Transverse colon (tissue), 4 donors: ENCODE results near the gene HSF2BP.

Experiments used
- CTCF ChIP-seq, 5 experiments: fragments of 200-600 bp in 3 of 5; fragments of 450-650 bp in 2 of 5; sonication (generic) in 3 of 5; IDR thresholded peaks; 1 replicate in 2 of 5; 2 replicates in 3 of 5; pipeline ENCODE4 v1.5.1; 2016 to 2017; ENCODE audit warnings: antibody characterized with exemption in 5 of 5, inconsistent platforms in 3 of 5, mild to moderate bottlenecking in 2 of 5, moderate library complexity in 1 of 5
- EP300 ChIP-seq: sonication (generic); formaldehyde crosslinking; IDR thresholded peaks from one replicate; pipeline ENCODE4 v1.6.1; 2017; ENCODE audit warnings: antibody characterized with exemption, low read depth
- POLR2A ChIP-seq: fragments of 450-650 bp; IDR thresholded peaks from one replicate; pipeline ENCODE4 v1.6.1; 2016; ENCODE audit warnings: antibody characterized with exemption, mild to moderate bottlenecking, moderate library complexity
- POLR2AphosphoS5 ChIP-seq, 3 donors: sonication (generic); formaldehyde crosslinking; IDR thresholded peaks; one replicate each; pipeline ENCODE4 v1.6.1; 2016; ENCODE audit warnings: antibody characterized with exemption in 3 of 3

- TF ChIP-seq POLR2AphosphoS5 (IDR thresholded peaks at IDR 0.05), result no peak
- TF ChIP-seq CTCF (IDR thresholded peaks at IDR 0.05), result no peak
- TF ChIP-seq EP300, result no peak
- TF ChIP-seq POLR2A, result no peak
Measured at GRCh38 chr21:43692949-43693348, 33.7 kb upstream of the HSF2BP start.
